NCI-H2196 (cell line): Measurements from ENCODE around the gene UGT1A5.

Source experiments
- DNase-seq: peaks from one replicate; lab custom pipeline; 2025; ENCODE audit not compliant: unreplicated experiment; lab: John Stamatoyannopoulos, UW

UGT1A5 gene

DNA sequence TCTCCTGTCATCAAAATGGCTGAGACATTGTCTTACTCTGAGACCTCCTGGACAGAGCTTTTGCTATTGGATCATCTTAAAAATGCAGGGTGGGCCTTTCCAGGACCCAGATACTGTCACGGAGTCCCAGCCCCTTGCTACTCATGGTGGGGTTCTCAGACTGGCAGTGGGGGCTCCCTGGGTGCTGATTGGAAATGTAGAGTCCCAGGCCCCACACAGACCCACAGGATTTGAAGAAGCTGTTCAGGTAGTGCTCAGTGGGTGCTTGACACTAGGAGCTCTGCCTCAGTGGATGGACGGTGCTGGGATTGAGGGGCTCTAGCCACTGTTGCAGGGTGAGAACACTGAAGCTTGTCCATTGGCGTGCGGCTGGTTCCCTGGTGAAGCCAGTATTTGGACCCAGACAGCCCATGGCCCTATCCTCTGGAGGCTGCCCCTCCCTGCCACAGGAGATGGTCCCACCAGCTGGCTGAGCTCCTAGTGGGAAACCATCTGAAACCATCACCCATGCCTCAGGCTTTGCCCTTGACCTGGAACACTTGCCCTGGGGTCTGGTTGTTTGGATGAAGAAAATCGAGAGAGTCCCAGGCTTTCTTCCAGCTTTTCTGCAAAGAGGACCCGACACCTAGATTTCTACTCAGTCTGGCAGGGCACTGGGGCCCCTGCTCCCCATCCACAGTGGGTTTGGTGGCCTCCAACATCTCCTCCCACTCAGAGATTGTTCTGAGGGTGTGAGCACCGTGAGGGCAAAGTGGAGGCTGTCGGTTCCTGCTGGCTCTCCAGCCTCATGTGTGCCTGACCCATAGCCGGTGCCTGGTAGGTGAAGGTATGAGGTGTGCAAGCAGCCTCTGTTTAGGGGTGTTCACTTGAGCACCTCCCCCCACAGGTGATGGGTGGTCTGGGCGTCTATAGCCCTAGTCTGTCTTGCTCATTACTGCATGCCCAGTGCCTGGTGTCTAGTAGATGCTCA is 95.5 kb downstream of the UGT1A5 start:
- no peak for DNase-seq

DNA sequence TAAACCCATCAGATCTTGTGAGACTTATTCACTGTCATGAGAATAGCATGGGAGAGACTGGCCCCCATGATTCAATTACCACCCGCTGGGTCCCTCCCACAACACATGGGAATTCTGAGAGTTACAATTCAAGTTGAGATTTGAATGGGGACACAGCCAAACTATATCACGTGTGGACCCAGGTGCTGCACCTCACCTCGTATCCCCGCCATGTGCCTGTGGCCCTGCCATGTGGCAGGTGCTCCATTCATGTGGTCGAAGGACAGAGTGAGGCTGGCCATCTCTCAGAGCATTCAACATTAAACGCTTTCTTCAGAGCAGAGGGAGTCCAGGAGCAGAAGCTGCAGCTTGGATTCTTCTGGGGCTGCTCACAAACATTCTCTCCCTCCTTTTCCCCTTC is 97.7 kb downstream of the UGT1A5 start:
- no peak for DNase-seq

DNA sequence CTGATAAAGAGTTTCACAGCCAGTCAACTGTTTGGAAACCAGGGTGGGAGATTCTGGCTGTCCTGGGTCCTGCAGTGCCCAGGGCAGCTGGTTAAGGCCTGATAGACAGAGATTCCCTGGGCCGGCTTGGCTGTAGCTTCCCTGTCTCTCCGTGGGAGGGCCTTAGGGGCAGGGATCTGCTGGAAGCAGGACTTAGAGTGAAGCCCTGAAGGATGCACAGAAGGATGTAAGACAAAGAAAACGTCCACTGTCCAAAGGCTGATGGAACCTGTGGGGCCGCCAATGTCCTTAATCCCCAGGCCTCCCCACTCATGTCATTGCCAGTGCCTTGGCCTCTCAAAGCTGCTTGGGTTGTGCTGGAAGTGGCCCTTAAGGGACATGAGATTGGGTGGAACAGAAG is 98.4 kb downstream of the UGT1A5 start:
- no peak for DNase-seq

DNA sequence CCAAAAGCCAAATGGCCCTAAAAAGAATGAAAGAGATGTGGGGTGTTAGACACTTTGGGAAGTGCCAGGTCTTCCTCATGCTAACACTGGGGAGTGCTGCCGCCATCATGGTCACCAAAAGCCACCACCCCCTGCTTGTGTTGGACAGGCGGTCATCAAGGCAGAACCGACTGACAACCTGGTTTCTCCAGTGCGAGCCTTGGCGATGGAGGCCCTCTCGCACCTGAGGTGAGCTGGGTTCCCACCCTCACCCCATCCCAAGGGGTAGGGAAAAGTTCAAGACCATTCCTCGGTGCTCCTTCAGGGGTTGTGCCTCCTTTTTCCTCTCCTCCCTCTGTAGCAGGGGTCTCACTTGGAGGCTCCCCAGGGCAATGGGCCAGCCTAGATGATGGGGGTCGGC is 99.0 kb downstream of the UGT1A5 start:
- no peak for DNase-seq

GRCh38 chr2:233813236-233814055 is 100.7 kb downstream of the UGT1A5 start:
- DNase-seq: no peak

- DNase-seq: peak; percentile 36
These were observed 101.5 kb downstream of the UGT1A5 start for GRCh38 chr2:233814056-233814835.

- no peak for DNase-seq
These were observed 103.2 kb downstream of the UGT1A5 start for GRCh38 chr2:233815861-233816260.

GRCh38 chr2:233816334-233816733 is 103.6 kb downstream of the UGT1A5 start:
- DNase-seq: no peak

DNA sequence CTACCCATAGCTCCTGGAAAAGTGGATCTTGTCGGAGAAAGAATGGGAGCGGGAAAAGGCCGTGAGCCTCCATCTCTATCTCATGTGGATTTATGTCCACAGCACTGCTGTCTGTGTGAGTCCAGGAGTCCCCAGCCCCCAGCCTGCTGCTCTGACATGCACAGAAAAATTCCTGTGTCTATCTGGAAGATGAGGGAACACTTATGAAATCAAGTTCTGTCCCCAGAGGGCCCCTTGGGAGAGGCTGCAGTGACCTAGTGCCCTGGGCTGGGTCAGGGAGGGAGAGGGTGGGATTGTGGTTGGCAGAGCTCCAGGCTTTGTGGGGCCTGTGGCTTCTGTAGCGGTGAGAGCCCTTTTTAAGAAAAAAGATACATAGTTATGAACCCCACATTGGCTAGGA is 104.1 kb downstream of the UGT1A5 start:
- DNase-seq: no peak

DNA sequence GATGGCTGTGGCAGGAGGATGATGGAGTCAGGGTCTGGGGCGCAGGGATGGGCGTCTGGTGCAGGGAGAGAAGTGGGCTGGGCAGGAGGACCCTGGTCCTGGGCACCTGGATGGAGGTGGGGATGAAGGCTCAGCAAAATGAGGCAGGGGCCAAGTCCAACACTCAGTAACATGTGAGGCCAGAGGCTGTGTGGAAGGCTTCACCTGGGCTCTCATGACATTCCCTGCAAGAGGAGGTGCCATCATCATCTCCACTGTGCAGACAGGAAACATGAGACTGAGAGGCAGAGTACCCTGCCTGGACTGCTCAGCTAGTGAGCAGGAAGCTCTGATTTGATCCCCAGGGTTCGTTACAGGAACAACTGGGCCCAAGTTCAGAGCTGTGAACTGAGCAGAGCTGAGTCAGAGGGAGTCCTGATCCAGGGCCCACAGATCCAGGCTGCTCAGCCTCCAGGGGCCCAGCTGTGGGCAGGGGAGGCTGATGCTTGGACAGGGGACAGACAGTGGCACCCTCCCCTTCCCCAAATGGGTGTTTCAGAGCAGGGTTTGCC is 104.7 kb downstream of the UGT1A5 start:
- DNase-seq: no peak

DNA sequence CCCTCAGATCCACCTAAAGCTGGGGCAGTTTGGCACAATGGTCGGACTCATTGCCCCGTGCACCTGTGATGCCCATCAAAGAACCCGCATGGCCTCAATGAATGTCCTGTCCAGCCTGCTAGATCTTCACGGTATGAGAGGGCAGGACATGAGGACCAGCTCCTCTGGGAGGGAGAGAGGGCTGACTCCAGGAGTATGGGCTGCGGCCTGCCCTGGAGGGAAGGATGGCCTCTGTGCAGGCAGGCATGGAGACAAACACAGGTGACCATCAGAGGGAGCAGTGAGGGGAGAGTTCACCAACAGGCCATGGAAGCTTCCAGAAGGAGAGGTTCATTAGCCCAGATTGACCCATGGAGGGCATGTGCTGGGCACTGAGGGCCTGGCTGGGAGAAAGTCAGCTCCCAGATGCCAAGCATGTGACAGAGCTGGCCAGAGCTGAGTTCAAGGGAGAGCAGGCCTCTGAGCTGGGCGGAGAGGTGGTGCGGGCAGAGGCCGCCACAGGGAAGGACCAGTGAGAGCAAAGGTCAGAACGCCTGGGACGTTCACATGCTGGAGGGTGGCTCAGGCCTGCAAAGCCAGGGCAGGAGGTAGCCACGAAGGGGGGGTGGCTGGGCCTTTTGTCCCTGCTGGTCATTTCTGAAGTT is 105.4 kb downstream of the UGT1A5 start:
- no peak for DNase-seq

GRCh38 chr2:233818639-233819621 is 106.2 kb downstream of the UGT1A5 start:
- no peak for DNase-seq

DNA sequence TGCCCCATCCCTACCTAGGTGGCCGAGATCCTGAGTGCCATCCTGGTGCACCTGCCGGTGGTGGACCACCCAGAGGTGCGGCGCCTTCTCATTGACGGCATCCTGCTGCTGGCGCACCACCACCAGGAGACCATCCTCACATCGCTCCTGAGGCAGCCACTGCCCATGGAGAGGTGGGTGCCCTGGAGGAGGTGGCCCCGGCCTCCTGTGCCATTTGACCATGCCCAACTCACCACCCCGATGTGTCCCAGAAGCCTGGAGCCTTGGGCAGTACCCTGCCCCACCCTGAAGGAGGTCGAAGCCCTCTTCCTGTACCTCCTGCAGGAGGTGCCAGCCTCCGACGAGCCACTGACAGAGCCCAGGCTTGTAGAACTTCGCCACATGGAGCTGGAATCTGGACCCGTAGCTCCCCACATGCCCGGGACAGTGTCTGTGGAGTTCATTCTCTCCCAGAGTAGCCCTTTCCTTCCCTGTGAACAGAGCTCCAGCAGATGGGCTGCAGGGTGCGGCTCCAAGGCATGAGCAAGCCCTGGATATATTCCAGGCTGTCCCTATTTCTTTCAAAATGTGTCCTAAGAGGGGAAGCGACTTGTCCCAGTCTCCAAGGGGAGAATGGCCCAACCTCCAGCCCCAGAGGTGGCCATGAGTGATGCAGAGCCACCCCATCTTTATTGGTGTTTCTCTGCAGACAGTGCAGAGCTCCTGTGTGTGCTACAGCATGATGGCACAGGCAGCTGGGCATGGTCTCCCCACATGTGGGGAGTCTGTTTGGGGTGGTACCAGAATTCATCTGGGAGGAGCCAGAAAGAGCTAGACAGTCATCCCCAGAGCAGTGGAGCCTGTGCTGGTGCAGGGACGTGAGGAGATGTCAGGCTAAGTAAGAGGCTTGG is 107.4 kb downstream of the UGT1A5 start:
- DNase-seq: no peak

DNA sequence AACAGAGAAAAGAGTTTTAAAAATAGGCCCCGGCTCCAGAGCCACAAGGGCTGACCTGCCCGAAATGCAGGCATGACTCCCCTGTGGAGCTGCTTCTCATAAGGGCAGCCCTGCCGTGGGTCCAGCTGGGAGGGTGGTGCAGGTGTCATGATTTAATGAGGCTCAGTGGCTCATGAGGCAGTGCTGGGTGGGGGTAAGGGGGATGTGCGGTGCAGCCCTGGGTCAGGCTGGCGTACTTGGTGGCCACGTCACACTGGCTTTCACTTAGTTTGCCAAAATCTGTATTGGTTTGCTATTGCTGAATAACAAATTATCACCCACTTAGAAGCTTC is 108.0 kb downstream of the UGT1A5 start:
- DNase-seq: no peak

DNA sequence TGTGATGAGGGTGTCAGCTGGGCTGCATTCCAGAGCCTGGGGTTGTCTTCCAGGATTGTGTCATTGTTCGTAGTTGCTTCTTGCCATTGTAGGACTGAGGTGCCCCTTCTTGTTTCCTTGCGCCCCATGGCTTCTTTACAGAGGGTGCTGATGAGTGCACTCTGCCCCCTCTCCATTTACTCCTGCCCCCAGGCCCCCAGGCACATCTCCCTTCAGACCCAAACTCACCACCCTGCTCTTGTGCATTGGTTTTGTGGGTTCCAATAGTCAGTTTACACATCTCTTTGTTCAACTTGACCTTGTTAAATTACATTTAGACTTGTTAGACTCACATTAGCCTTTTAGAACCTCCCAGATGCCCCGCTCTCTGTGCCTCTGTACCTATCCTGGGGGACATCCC is 108.5 kb downstream of the UGT1A5 start:
- no peak for DNase-seq

- no peak for DNase-seq
These were observed 109.0 kb downstream of the UGT1A5 start for GRCh38 chr2:233821709-233822100.

DNA sequence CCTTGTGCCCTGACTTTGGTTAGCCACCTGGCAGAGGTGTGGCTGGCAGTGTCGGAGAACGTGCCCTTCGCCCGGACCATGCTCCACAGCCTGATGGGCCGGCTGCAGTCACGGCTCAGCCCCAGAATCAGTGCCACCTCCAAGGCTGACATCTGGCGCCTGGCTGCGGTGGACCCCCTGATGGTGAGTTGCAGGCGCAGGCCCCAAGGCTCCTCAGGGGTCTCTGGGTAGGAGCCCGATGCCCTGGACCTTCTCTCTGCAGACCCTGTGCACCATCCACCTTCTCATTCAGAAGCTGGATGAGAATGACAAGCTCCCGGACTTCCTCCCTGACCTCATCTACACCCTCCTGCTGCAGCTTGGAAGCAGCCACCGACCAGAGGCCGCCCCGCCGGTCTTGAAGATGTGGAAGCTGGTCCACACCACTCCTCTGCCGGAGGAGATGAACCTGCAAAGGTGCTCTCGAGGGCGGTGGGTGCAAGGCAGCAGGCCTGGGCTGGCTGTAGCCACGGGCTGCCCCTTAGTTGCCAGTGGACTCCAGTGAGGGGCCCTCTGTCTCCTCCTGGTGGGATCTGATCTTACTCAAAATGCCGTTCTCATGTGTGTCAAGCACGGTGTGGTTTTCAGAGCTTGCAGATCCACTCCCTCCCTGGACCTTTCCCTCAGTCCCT is 109.5 kb downstream of the UGT1A5 start:
- no peak for DNase-seq
